Stimulated activated CD8-positive, alpha-beta memory T cell treated with anti-CD3 and anti-CD28 coated beads, Interleukin-15, amount 100 ng/mL, for 24 hours (primary cell): ENCODE measurements around the gene LGR4.

ENCODE experiments used
- DNase-seq: peaks from one replicate; pipeline ENCODE4 v3.0.0-alpha.2; 2020; ENCODE audit warnings: low read depth

The LGR4 gene

DNA sequence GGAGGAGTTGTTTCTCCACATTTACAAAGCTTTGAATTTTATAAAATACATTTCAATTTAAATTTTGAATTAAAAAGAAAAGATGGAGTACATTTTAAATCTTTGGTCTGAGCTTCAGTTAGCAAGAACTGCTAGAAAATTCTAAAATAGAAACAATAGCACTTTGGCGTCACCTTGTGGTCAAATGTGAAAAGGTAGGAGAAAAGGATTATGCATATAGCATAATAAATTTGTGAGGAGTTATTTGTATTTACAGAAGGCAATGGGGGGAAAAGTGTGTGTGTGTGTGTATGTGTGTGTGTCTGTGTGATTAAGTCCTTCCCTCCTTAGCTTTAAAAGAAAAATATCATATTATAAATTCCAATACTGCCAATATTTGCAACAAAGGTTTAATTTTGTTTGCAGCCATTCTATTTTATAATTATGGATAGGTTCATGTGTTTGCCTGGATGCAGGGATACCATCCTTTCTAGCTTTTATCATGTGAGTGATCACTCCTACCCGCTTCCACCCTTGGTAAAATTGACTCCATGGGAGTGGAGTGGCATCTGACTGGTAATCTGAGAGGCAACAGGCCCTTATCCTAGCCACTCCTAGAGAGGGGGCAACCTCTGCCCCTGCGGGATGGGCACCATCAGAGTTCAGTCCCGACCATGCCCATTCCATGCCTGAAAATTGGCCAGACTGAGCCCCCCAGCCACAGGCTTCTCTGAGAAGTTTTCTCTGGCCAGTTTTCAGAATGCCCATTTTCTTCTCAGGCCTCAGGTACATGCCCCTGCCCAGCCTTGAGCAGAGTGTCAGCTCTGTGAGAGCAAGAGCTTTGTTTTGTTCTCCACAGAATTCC lies 13.6 kb upstream of the LGR4 start:
- no peak for DNase-seq

DNA sequence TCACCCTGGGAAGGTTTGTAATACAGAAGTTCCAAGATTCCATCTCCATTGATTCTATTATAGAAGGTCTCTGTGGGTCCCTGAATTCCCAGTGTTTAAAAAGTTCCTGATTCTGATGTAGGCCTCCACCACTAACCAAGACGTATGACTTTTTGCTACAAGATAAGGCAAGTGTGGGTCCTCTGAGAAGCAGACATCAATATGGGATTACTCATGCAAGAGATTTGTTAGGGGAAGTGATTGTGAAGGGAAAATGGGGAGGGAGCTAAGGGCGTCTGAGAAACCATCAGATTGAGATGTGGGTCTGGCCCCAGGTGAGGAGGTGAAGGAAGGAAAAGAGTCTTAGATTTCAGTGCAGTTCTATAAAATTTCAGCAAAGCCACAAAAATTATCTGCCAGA lies 10.2 kb upstream of the LGR4 start:
- no peak for DNase-seq

GRCh38 chr11:27481992-27482391 lies 9.4 kb upstream of the LGR4 start:
- DNase-seq = no peak

DNA sequence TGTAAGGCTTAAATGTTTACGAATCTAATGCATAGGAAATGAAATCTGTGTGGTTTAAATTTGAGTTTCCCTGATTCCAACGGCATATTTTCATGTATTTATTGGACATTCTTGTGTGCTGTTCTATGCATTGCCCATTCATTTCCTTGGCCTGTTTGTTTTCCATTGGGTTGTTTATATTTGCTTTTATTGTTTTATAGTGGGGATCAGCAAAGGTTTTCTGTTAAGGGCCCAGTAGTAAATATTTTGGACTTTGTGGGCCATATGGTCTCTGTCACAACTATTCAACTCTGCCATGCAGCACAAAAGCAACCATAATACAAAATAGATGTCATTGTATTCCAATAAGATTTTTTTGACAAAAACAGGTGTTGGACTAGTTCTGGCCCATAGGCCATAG lies 5.2 kb upstream of the LGR4 start:
- no peak for DNase-seq

GRCh38 chr11:27477243-27477642 lies 4.7 kb upstream of the LGR4 start:
- no peak for DNase-seq

- no peak for DNase-seq
Measured at GRCh38 chr11:27475622-27476021, 3.0 kb upstream of the LGR4 start.

- no peak for DNase-seq
Measured at GRCh38 chr11:27473017-27473406, 422 bp upstream of the LGR4 start.

DNA sequence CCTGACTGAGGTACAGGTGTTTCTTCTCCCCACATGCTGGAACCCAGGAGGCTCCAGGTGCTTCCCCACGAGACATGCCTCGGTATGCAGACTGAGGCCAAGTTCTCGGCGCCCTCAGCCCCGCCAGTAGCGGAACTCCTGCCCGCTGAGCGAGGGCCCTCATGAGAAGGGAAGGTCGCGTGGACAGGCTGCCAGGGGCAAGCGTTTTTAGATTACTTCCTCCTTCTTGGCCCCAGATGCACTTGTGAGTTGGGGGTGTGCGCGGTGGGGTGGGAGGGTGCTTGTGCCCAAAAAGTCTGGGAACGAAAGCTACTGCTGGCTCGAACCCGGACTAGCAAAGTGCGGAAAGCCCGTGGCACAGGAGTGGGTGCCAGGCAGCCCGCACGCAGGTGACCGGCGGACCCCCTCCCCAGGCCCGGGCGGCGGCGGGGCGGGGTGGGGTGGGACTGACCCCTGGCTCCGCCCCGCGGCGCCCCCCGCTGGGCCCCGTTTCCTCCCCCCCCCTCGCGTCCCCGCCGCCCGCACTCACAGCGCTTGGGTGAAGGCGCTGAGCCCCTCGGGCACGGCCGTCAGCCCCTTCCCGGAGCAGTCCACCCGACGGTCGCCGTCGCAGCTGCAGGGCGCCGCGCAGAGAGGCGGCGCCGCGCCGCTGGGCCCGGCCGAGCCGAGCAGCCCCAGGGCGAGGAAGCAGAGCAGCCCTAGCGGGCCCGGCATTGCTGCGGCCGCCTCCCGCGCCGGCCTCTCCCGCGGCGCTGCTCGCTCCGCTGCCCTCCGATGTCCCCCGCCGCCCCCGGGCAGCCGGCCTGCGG lies 797 bp downstream of the LGR4 start:
- no peak for DNase-seq

DNA sequence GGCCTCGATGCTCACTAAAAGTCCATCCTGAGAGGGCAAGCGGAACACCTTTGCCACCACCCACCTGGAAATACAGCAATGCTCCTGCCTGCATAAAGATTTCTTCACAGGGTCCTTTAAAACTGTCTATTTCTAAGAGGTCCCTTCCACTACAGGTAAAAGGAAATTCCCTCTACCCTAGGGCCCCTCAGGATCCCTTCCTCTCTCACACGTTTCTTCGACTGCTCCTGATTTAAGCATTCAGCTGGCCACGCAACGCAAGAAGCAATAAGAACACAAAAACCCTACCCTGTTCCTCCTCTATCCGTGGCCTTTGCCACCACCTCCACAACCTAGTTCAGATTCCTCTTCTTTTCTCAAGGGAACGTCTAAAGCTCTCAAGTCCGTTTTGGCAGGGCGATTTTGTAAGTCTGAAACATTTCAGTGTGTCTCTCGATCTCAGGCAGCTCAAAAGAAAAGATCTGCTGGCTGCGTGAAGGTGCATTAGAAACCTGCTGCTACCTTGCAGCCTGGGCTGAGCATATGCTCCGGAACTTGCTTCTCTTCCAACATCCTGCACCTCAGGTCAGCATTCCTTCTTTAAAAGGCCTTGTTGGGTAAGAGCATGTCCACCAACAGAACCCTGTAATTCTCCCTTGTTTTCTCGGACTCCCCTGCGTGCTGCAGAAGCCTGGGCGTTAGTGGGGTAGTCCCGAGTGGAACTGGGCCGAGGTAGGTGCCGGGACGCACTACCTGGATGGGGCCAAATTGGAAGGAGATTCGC lies 1.6 kb downstream of the LGR4 start:
- DNase-seq = no peak

- DNase-seq = no peak
Measured at GRCh38 chr11:27470166-27470565, 2.4 kb downstream of the LGR4 start.

- DNase-seq = no peak
Measured at GRCh38 chr11:27468995-27469695, 3.4 kb downstream of the LGR4 start.

- DNase-seq = no peak
Measured at GRCh38 chr11:27468209-27468994, 4.2 kb downstream of the LGR4 start.

GRCh38 chr11:27467181-27467913 lies 5.2 kb downstream of the LGR4 start:
- no peak for DNase-seq

GRCh38 chr11:27466363-27466762 lies 6.2 kb downstream of the LGR4 start:
- DNase-seq = no peak

GRCh38 chr11:27465629-27466028 lies 7.0 kb downstream of the LGR4 start:
- no peak for DNase-seq

- no peak for DNase-seq
Measured at GRCh38 chr11:27464909-27465308, 7.7 kb downstream of the LGR4 start.

GRCh38 chr11:27464289-27464696 lies 8.3 kb downstream of the LGR4 start:
- no peak for DNase-seq

GRCh38 chr11:27462543-27462942 lies 10.0 kb downstream of the LGR4 start:
- DNase-seq = no peak

- no peak for DNase-seq
Measured at GRCh38 chr11:27460158-27460978, 12.2 kb downstream of the LGR4 start.

DNA sequence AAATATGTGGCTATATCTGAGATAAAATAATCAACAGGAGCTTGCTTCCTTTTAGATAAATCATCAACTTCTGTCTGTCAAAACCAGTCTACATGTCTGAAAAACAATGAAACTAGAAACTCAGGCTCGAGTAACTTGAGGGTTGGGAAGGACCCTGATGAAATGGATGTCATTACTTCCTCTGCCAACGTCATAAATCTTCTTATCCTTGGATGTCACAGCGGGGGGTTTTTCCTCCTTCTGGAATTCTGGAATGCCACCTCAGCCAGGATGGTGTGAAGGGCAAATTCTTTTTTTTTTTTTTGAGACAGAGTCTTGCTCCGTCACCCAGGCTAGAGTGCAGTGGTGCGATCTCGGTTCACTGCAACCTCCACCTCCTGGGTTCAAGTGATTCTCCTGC lies 13.4 kb downstream of the LGR4 start:
- DNase-seq = no peak
